Measurements from ENCODE around the gene TRUB1.
"Not testable (repeated sequence)": the region's sequence is repeated elsewhere in the genome, so short reads cannot be mapped to it uniquely, and the experiment has no call there.

The TRUB1 gene

DNA sequence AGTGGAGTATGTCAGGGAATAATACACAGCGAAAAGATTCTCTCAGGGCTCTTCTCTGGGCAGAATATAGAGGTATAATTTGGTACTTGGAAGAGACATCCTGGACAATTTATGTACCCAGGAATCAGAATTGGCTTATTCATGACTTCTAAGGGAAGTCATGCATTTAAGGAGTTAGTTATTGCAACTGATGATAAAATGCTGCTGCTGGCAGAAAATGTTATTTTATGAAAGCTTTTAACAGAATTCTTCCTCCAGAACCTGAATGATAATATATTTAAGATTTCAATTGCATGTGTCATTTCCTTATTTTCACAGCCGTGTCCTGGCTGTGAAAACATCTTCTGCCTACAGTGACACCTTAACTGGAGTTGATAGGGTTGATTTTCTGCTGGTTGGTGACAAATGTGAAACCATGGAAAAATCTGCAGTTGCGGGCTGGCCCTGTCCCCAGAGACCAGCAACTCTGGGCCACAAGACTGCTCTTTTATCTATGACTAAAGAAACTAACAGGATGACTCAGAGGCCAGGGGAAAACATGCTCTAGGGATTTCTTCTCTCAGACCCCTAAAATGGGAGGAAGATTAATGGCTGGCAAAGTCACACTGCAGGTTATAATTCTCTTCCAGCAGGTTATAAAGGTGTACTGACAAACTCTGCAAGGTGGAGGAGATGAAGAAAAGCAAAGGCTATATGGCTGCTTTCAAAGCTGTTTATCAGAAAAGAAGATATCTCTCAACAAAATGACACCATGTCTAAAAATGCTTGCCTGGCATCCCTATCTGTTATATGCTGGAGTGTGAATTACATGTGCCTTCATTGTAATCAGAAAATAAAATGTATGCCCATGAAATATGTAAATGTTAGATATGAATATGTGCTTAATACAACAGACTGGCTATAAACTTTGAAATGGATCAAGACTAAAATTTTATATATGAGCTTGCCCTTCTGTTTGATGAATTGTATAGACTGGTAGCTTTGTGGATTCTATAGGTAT, 12.1 kb upstream of the TRUB1 start:
- no peak for DNase-seq (ENCODE audit: low read depth in 2 of 2)

DNA sequence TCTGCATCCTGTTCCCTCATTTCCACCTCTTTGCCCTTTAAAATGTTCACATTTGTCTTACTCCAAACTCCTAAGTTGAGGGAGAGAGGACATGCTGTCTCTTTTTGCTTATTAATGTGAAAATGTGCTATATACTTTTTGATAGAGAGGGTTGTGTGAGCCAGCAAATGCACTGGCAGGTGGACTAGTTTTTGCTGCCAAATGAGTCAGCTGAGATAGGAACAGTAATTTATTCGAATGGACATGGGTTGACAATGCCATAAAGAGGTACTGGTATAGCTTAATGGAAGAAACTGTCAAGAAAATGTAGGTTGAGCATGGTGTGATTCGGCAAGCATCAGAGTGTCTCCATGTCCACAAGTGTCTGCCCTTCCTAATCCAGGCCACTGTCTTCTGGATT, 9.2 kb upstream of the TRUB1 start:
- DNase-seq (ENCODE audit: low read depth in 2 of 2) = no peak

GRCh38 chr10:114930320-114930719, 7.7 kb upstream of the TRUB1 start:
- no peak for DNase-seq (ENCODE audit: low read depth in 2 of 2)

DNA sequence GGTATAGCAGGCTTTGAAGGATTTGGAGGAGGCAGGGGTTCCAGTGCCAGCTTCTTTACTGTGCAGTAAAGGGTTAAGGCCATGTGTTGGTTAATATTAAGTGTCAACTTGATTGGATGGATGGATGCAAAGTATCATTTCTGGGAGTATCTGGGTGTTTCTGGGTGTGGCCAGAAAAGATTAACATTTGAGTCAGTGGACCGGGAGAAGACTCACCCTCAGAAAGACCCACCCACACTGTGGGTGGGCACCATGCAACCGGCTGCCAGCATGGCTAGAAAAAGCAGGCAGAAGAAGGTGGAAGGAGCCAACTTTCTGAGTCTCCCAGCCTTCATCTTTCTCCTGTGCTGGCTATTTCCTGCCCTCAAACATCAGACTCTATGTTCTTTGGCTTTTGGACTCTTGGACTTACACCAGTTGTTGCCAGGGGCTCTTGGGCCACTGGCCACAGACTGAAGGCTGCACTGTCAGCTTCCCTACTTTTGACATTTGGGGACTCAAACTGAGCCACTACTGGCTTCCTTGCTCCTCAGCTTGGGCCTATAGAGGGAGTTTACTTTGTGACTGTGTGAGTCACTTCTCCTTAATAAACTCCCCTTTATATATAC, 6.8 kb upstream of the TRUB1 start:
- no peak for DNase-seq (ENCODE audit: low read depth in 2 of 2)

DNA sequence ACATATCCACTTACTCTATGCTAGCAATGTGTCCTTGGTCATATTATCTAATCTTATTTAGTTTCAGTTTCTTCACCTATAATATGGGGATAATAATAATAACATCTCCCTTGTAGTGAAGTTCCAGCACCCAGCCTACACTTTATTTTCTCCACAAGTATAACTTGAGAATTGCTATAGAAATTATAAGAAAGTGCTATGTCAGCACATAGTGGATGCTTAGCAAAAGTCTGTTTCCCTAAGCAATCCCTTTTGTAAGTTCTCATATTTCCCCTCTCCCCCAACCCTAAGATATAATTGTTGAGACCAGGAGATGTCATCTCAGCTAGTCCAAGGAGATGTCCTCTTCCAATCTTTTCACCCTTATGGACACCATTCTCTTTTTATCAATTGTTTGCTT, 5.8 kb upstream of the TRUB1 start:
- DNase-seq (ENCODE audit: low read depth in 2 of 2) = no peak

GRCh38 chr10:114932945-114933344, 5.0 kb upstream of the TRUB1 start:
- DNase-seq (ENCODE audit: low read depth in 2 of 2) = no peak

GRCh38 chr10:114933588-114933987, 4.4 kb upstream of the TRUB1 start:
- DNase-seq (ENCODE audit: low read depth in 2 of 2) = no peak

- DNase-seq (ENCODE audit: low read depth in 2 of 2) = not testable (repeated sequence)
These were observed 4.0 kb upstream of the TRUB1 start for GRCh38 chr10:114933995-114934394.

DNA sequence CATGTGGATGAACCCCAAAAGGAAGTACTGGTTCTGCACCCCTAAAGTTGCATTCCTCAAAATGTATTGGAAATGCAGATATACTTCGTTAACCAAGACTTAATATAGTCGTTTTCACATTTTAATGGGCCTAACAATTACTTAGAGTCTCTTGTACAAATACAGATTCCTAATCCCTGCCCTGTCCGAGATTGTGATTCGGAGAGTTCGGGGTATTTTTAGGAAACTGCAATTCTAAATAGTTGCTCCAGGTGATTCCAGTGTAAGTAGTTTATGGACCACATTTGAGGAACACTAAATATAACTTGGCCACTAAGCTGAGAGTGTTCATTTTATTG, 830 bp downstream of the TRUB1 start:
- no peak for DNase-seq (ENCODE audit: low read depth in 2 of 2)

DNA sequence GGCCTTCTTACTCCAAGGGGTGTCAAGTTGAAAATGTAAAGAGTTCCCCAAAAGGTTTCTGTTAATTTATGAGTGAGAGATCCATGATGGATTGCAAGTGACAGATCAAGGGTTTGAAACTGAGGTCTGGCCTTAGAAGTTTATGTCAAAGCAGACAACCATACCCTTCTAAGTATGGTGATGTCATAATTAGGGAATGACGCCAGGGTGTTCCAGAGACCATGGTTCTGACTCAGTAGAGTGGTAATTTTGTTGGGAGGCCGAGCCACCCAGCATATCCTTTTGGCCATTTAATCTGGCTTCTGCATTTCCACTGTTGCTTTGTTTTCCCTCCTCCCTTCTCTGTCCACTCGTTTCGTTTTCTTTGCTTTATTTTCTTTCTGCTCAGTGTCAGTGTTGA, 2.7 kb downstream of the TRUB1 start:
- no peak for DNase-seq (ENCODE audit: low read depth in 2 of 2)

GRCh38 chr10:114943000-114943399, 5.0 kb downstream of the TRUB1 start:
- DNase-seq (ENCODE audit: low read depth in 2 of 2) = no peak

DNA sequence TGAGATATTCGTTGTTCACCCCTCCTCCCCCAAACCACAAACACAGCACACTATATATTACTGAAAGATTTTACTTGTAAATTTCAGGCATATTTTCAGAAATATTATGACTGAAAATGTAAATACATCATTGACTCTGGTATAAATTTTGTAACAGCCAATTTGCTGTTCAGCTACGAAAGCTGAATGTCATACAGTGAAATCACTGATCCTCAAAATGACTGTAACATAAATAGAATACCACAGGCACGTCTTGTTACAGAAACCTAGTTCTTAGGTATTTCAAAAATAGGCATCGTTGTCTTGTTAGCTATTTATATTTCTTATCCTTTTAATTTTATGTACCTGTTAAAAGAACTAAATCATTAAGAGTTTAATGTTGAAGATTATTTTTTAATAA, 15.1 kb downstream of the TRUB1 start:
- DNase-seq (ENCODE audit: low read depth in 2 of 2) = no peak

DNA sequence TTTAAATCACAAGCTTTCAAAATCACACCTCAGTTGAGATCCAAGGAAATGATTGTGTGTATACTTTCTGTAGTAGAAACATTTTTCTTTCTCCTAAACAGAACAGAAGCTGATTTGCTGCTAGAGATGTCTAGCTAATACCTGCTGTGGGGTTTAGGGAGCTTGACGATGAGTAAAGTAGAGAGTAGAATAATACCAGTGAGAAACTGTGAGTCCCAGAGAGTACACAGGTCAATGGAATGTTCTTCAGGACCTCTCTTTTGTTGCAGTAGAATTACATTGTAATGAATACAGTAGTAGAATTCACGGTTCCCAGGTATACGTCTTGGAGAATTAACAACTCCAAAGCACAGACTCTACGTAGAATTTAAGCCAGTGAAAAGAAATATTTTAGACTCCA, 18.0 kb downstream of the TRUB1 start:
- no peak for DNase-seq (ENCODE audit: low read depth in 2 of 2)

DNA sequence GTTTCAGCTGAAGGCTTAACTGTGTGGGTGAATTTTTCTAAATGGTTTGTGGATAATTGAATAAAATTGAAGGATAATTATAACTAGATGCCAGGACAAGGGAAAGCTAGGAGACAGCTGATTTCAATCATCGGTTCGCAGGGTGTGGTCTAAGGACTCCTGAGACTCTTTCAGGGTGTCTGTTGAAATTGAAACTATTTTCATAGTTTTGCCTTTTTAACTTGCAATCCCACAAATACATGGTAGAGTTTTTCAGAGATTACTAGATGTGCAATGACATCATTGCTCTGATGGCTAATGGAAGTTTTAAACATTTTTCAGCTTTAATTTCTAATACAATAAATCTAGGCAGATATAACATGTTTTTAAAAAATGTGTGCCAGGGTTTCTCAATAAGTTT, 18.5 kb downstream of the TRUB1 start:
- no peak for DNase-seq (ENCODE audit: low read depth in 2 of 2)

DNA sequence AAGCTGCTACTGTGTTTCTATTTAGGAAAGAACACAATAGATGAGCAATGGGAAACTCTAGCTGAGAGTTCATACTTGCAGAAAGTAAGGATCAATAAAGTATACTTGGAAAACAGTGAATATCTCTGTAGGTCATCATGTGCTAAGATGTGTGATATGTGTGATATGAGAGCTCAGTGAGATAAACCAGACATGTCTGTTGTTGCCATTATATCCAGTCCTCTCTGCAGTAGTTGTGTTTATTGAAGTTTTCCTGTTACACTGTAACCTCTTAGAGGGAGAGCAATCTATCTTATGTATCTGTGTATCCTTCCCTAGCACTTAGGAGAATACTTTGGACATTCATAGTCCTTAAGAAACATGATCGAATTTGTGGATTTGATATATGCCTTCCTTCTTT, 19.1 kb downstream of the TRUB1 start:
- no peak for DNase-seq (ENCODE audit: low read depth in 2 of 2)

- no peak for DNase-seq (ENCODE audit: low read depth in 2 of 2)
These were observed 19.7 kb downstream of the TRUB1 start for GRCh38 chr10:114957673-114958072.

- no peak for DNase-seq (ENCODE audit: low read depth in 2 of 2)
These were observed 24.4 kb downstream of the TRUB1 start for GRCh38 chr10:114962441-114962840.

DNA sequence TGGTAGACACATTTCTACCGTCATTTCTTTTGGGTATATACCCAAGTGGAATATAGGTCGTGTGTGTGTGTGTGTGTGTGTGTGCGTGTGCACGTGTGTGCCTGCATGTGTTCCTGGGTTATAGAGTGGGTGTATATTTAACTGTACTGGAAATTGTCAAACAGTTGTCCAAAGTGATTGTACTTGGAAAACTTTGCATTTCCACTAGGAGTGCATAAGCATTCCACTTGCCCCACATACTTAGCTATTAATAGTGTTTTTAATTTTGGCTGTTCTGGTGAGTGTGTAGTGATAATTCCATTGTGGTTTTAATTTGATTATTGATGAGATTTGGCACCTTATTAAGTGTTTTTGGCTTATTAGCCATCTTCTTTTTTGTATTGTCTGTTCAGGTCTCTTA, 25.9 kb downstream of the TRUB1 start:
- DNase-seq (ENCODE audit: low read depth in 2 of 2) = no peak

- no peak for DNase-seq (ENCODE audit: low read depth in 2 of 2)
These were observed 29.1 kb downstream of the TRUB1 start for GRCh38 chr10:114967071-114967470.

DNA sequence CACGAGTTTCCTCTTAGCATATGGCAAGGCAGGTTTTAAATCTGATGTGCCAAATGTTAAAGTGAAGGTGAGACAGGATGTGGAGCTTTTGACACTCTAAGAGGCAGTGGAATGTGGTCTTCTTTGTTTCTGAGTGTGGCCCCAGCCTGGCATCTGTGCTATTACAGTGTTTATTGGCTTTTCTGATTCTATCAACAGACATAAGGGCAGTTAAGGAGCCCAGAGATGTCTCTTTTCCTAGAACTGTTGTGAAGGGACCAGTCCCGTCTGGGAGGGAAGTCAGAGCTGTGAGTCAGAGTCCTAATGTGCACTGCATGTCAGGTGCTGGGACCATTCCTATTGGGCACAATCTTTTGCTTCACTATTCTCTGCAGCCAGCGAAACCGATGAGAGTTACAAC, 32.5 kb downstream of the TRUB1 start:
- no peak for DNase-seq (ENCODE audit: low read depth in 2 of 2)

- no peak for DNase-seq (ENCODE audit: low read depth in 2 of 2)
These were observed 35.3 kb downstream of the TRUB1 start for GRCh38 chr10:114973306-114973705.

DNA sequence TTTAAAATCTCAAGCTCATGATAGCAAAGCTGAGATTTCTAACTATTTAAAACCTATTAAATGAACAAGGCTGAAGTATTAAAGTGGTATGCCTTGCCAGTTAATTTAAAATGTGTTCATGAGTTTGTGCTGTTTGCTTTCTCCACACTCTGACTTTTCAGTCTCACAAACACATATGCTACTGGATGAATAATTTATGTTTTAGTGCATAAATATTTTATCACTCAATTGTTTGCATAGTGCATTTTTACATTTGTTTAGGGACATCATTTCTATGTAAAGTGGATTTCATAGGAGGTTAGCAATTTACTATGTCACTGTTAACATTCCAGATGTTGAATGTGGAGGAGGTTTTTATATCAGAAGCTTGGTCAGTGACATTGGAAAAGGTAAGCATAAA, 36.0 kb downstream of the TRUB1 start:
- DNase-seq (ENCODE audit: low read depth in 2 of 2) = no peak

- no peak for DNase-seq (ENCODE audit: low read depth in 2 of 2)
These were observed 36.6 kb downstream of the TRUB1 start for GRCh38 chr10:114974625-114975024.
